ENCODE results near the gene MCOLN2. TPM values are rescaled to one million over a fixed set of nuclear protein-coding genes. Genes with fewer than 3 reads are reported as not detected.

The MCOLN2 gene
- total RNA-seq, 1 donor from 2014 or later: 0.29 TPM

GRCh38 chr1:84877592-84877991 is 119.3 kb downstream of the MCOLN2 start:
- Mint-ChIP-seq H3K4me3 (ENCODE audit: low read depth) (no peak overlapping the region), H3K36me3 (ENCODE audit: insufficient read depth) (no peaks in the 10 kb centered on the region), H3K4me1 (ENCODE audit: low read depth) (no peaks in the 10 kb centered on the region), H3K27me3 (peaks cover 2% of the 10 kb centered on the region), H3K9me3 (ENCODE audit: low read depth) (peaks cover 8% of the 10 kb centered on the region), H3K27ac (no peak overlapping the region)
- no peak for DNase-seq (ENCODE audit: low spot score, unreplicated experiment)
- no peak for TF ChIP-seq CTCF (IDR thresholded peaks at IDR 0.05; ENCODE audit: unreplicated experiment)

DNA sequence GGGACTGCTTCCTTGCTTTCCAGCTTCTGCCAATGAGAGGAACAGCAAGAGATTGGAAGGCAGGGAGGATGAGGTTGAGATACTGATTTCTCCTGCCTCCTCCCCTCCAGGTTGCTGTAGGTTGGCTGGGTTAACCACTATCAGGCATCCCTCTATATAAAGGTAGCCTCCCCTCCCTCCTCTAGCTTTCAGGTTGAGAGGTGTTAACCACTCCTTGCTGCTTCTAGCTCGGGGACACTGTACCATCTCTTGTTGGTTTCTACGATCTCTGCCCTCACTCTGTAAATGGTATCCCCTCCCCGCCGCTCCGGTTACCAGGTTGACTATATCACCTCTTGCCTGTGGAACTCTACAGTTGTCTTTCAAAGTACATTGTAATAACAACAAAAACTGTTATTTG is 120.6 kb downstream of the MCOLN2 start:
- H3K4me1 Mint-ChIP-seq (ENCODE audit: low read depth): no peaks in the 10 kb centered on the region
- no peak for TF ChIP-seq CTCF (IDR thresholded peaks at IDR 0.05; ENCODE audit: unreplicated experiment)
- no peak for DNase-seq (ENCODE audit: low spot score, unreplicated experiment)
- H3K4me3 Mint-ChIP-seq (ENCODE audit: low read depth): no peak overlapping the region
- no peak overlapping the region for H3K27ac Mint-ChIP-seq
- H3K9me3 Mint-ChIP-seq (ENCODE audit: low read depth): peaks cover under 1% of the 10 kb centered on the region
- peaks cover 11% of the 10 kb centered on the region for H3K27me3 Mint-ChIP-seq
- no peaks in the 10 kb centered on the region for H3K36me3 Mint-ChIP-seq (ENCODE audit: insufficient read depth)

Other genes starting within 250 kb of the MCOLN2 start
- gene LPAR3, start 103.9 kb downstream of the MCOLN2 start, total RNA-seq: 4.3 and 5.1 TPM in 2 replicates
- gene MCOLN3, start 51.4 kb upstream of the MCOLN2 start, total RNA-seq: 23.7 and 27.5 TPM in 2 replicates
- gene SYDE2, start 203.9 kb upstream of the MCOLN2 start, total RNA-seq: 24.2 and 24.6 TPM in 2 replicates

Measured in progenitor cell of endocrine pancreas (in vitro differentiated cells).